Peyer's patch (tissue), 4 donors: ENCODE data around the gene SLC2A2.

Experiments used
- POLR2A ChIP-seq, 2 donors: fragments of 450-650 bp; IDR thresholded peaks; one replicate each; pipeline ENCODE4 v1.5.1; 2017; ENCODE audit warnings: antibody characterized with exemption in 2 of 2, mild to moderate bottlenecking in 2 of 2, moderate library complexity in 2 of 2
- TF ChIP-seq, protein P1 (sequence below), 6 experiments: fragments of 450-650 bp in 4 of 6; fragments of 200-600 bp in 2 of 6; sonication (generic) in 1 of 6; IDR thresholded peaks; one replicate each; pipeline ENCODE4 v1.5.1; 2017 to 2019; ENCODE audit warnings: antibody characterized with exemption in 6 of 6, mild to moderate bottlenecking in 3 of 6, moderate library complexity in 1 of 6

DNA sequence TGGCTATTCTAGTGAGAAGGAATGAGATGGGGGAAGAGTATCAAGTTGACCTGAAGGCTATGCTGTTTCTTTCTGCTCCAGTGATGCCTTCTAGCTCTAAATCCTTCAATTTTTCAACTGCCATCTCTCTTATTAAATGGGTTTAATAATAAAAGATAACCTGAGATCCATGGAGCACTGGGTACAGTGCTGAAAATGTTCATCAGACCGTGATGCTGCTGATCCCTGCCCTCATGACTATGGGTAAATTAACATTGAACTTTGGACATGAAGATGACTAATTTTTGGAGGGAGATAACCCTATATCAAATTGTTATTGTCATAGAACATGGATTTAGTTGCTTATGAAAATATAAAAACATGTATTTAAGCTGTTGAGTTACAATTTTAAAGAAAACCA is 27.7 kb upstream of the SLC2A2 start:
- no peak for TF ChIP-seq POLR2A (IDR thresholded peaks at IDR 0.05)
- TF ChIP-seq, protein P1, sequence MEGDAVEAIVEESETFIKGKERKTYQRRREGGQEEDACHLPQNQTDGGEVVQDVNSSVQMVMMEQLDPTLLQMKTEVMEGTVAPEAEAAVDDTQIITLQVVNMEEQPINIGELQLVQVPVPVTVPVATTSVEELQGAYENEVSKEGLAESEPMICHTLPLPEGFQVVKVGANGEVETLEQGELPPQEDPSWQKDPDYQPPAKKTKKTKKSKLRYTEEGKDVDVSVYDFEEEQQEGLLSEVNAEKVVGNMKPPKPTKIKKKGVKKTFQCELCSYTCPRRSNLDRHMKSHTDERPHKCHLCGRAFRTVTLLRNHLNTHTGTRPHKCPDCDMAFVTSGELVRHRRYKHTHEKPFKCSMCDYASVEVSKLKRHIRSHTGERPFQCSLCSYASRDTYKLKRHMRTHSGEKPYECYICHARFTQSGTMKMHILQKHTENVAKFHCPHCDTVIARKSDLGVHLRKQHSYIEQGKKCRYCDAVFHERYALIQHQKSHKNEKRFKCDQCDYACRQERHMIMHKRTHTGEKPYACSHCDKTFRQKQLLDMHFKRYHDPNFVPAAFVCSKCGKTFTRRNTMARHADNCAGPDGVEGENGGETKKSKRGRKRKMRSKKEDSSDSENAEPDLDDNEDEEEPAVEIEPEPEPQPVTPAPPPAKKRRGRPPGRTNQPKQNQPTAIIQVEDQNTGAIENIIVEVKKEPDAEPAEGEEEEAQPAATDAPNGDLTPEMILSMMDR (IDR thresholded peaks at IDR 0.05): no peak
